Measurements from ENCODE around the gene GTF3A.

- TF ChIP-seq CTCF (IDR thresholded peaks at IDR 0.05; ENCODE audit: low read length) (no peak), EZH2 (optimal IDR thresholded peaks at IDR 0.05; ENCODE audit: low read depth, low read length) (no peak), EZH2phosphoT487 (IDR thresholded peaks at IDR 0.05; ENCODE audit: low read length) (no peak)
Measured at GRCh38 chr13:27465611-27466010, 41.2 kb downstream of the GTF3A start.
